Spinal cord (tissue), 10 donors: ENCODE measurements around the gene MDP1. TPM values are rescaled to one million over a fixed set of nuclear protein-coding genes. Genes with fewer than 3 reads are reported as not detected.

Experiments
- DNase-seq, 6 donors: peaks; one replicate each; pipeline versions ENCODE4 v3.0.0 to v3.0.0-alpha.2; 2013 to 2015; ENCODE audit warnings: low spot score in 6 of 6, low read depth in 4 of 6
- H3K27ac ChIP-seq: one replicate; pipeline ENCODE4 v1.5.1; 2013; ENCODE audit warnings: low read depth, low read length, control low read depth
- H3K27me3 ChIP-seq: one replicate; pipeline ENCODE4 v1.6.1; 2013; ENCODE audit warnings: low read length; ENCODE audit not compliant: control insufficient read depth, insufficient read depth
- H3K36me3 ChIP-seq: one replicate; pipeline ENCODE4 v1.6.1; 2013; ENCODE audit warnings: low read length; ENCODE audit not compliant: control insufficient read depth, insufficient read depth
- H3K4me1 ChIP-seq: one replicate; pipeline ENCODE4 v1.6.1; 2013; ENCODE audit warnings: low read length; ENCODE audit not compliant: control insufficient read depth, insufficient read depth
- H3K4me3 ChIP-seq: one replicate; pipeline ENCODE4 v1.5.1; 2013; ENCODE audit warnings: low read depth, low read length, control low read depth
- H3K9me3 ChIP-seq: one replicate; pipeline ENCODE4 v1.6.1; 2013; ENCODE audit warnings: low read length; ENCODE audit not compliant: control insufficient read depth, insufficient read depth
- WGBS: methylation state at CpG from one replicate; pipeline ENCODE4 v1.1.5; 2013; ENCODE audit warnings: missing lambda C conversion rate; ENCODE audit not compliant: insufficient coverage; 5-methylcytosine and 5-hydroxymethylcytosine counted together
- polyA plus RNA-seq, 2 donors: library from polyadenylated mRNA; unstranded; fragments of 120-200 nt; gene quantifications; one replicate each; pipeline ENCODE4 v1.2.1, GENCODE V29; 2013; ENCODE audit not compliant: insufficient read length in 2 of 2
- total RNA-seq, 2 donors: library from RNA; depleted of rRNA in 1 of 2; stranded (reverse); fragments of 120-200 nt in 1 of 2; fragments of >200 nt in 1 of 2; gene quantifications; one replicate each; pipeline versions ENCODE4 v1.2.3 to v1.2.4, GENCODE V29; 2013 to 2014
- donor health status: healthy.

MDP1 gene
- total and polyA plus RNA-seq, 4 donors = 19.5 to 46.2 (median 21.7) TPM

- Histone ChIP-seq H3K4me1 (peaks cover 16% of the 10 kb centered on the region), H3K27ac (no peak overlapping the region)
- WGBS = 88% methylated on average over 4 of the region's 7 CpGs
Measured at GRCh38 chr14:24194186-24194872, 21.5 kb downstream of the MDP1 start.

GRCh38 chr14:24192933-24193332, 22.9 kb downstream of the MDP1 start:
- no peak overlapping the region for H3K4me3 ChIP-seq
- no peaks in the 10 kb centered on the region for H3K9me3 ChIP-seq
- DNase-seq = no peak
- H3K27ac ChIP-seq = no peak overlapping the region
- peaks cover 34% of the 10 kb centered on the region for H3K36me3 ChIP-seq
- peaks cover 30% of the 10 kb centered on the region for H3K4me1 ChIP-seq
- H3K27me3 ChIP-seq = no peaks in the 10 kb centered on the region
- 96% methylated on average over 13 of the region's 15 CpGs for WGBS

More at GRCh38 chr14:24194186-24194872, 21.5 kb downstream of the MDP1 start:
- Histone ChIP-seq H3K36me3 (peaks cover 29% of the 10 kb centered on the region), H3K4me3 (peak overlapping the region; percentile 90), H3K9me3 (no peaks in the 10 kb centered on the region), H3K27me3 (no peaks in the 10 kb centered on the region)
- DNase-seq = no peak

- Histone ChIP-seq H3K27ac (no peak overlapping the region), H3K36me3 (peaks cover 57% of the 10 kb centered on the region), H3K4me3 (no peak overlapping the region), H3K4me1 (peaks cover 35% of the 10 kb centered on the region), H3K9me3 (no peaks in the 10 kb centered on the region), H3K27me3 (no peaks in the 10 kb centered on the region)
- DNase-seq = no peak
- 93% methylated on average over 5 of the region's 10 CpGs for WGBS
Measured at GRCh38 chr14:24190416-24190815, 25.4 kb downstream of the MDP1 start.

- no peak for DNase-seq
- Histone ChIP-seq H3K36me3 (peaks cover 67% of the 10 kb centered on the region), H3K27ac (peak overlapping the region; percentile 29), H3K4me1 (peaks cover 28% of the 10 kb centered on the region), H3K9me3 (no peaks in the 10 kb centered on the region), H3K4me3 (no peak overlapping the region), H3K27me3 (no peaks in the 10 kb centered on the region)
- WGBS = 96% methylated on average over 7 of the region's 9 CpGs
Measured at GRCh38 chr14:24189460-24189859, 26.4 kb downstream of the MDP1 start.

- Histone ChIP-seq H3K27me3 (no peaks in the 10 kb centered on the region), H3K4me3 (peak overlapping the region; percentile 79), H3K4me1 (peaks cover 28% of the 10 kb centered on the region), H3K27ac (peak overlapping the region; percentile 29), H3K9me3 (no peaks in the 10 kb centered on the region), H3K36me3 (peaks cover 71% of the 10 kb centered on the region)
- no CpG with 5 or more reads among the region's 3 CpGs for WGBS
- no peak for DNase-seq
Measured at GRCh38 chr14:24189059-24189375, 26.8 kb downstream of the MDP1 start.

- WGBS = 0% methylated on average over 64 of the region's 65 CpGs
- H3K4me1 ChIP-seq = peaks cover 28% of the 10 kb centered on the region
- peak within 1 kb of the TSS; percentile 29 for H3K27ac ChIP-seq
- DNase-seq = peak; percentile 81 to 99 (median 92)
- no peaks in the 10 kb centered on the region for H3K27me3 ChIP-seq
- peaks cover 77% of the 10 kb centered on the region for H3K36me3 ChIP-seq
- H3K4me3 ChIP-seq = peak within 1 kb of the TSS; percentile 79
- H3K9me3 ChIP-seq = no peaks in the 10 kb centered on the region
Measured at GRCh38 chr14:24188251-24189058, 27.4 kb downstream of the MDP1 start, which contains the start of gene IPO4. Gene IPO4 (minus strand): TSS chr14:24188816. CDS start chr14:24188787, 29 bp downstream.

GRCh38 chr14:24187539-24187915, 28.3 kb downstream of the MDP1 start:
- Histone ChIP-seq H3K27me3 (no peaks in the 10 kb centered on the region), H3K36me3 (peaks cover 78% of the 10 kb centered on the region), H3K27ac (no peak overlapping the region), H3K9me3 (no peaks in the 10 kb centered on the region), H3K4me3 (no peak overlapping the region), H3K4me1 (peaks cover 28% of the 10 kb centered on the region)
- DNase-seq = no peak
- WGBS = 100% methylated on average over 1 of the region's 2 CpGs

- Histone ChIP-seq H3K36me3 (peaks cover 78% of the 10 kb centered on the region), H3K9me3 (no peaks in the 10 kb centered on the region), H3K27me3 (no peaks in the 10 kb centered on the region), H3K27ac (no peak overlapping the region), H3K4me1 (peaks cover 28% of the 10 kb centered on the region), H3K4me3 (no peak overlapping the region)
- WGBS = 86% methylated on average over 3 of the region's 10 CpGs
- DNase-seq = no peak
Measured at GRCh38 chr14:24186831-24187538, 28.9 kb downstream of the MDP1 start.

GRCh38 chr14:24185741-24186140, 30.1 kb downstream of the MDP1 start:
- no peaks in the 10 kb centered on the region for H3K27me3 ChIP-seq
- no peaks in the 10 kb centered on the region for H3K9me3 ChIP-seq
- H3K27ac ChIP-seq = no peak overlapping the region
- H3K36me3 ChIP-seq = peaks cover 85% of the 10 kb centered on the region
- H3K4me1 ChIP-seq = peaks cover 28% of the 10 kb centered on the region
- H3K4me3 ChIP-seq = no peak overlapping the region
- 95% methylated on average over 11 of the region's 11 CpGs for WGBS
- DNase-seq = no peak
